H54 (cell line): Measurements from ENCODE around the gene NDUFS2.

Experiments
- DNase-seq: peaks from one replicate; pipeline ENCODE4 v3.0.0; 2011; ENCODE audit warnings: low spot score, mixed read lengths; ENCODE audit not compliant: insufficient read length
- FAIRE-seq: peaks from 3 replicates; lab custom pipeline; 2011; peaks lifted over from hg19 to GRCh38; lab: Jason Lieb, UNC
- POLR2A ChIP-seq: IDR thresholded peaks from 2 replicates; pipeline ENCODE4 v1.6.1; 2011; ENCODE audit warnings: low read depth, mild to moderate bottlenecking, low read length

The NDUFS2 gene

DNA sequence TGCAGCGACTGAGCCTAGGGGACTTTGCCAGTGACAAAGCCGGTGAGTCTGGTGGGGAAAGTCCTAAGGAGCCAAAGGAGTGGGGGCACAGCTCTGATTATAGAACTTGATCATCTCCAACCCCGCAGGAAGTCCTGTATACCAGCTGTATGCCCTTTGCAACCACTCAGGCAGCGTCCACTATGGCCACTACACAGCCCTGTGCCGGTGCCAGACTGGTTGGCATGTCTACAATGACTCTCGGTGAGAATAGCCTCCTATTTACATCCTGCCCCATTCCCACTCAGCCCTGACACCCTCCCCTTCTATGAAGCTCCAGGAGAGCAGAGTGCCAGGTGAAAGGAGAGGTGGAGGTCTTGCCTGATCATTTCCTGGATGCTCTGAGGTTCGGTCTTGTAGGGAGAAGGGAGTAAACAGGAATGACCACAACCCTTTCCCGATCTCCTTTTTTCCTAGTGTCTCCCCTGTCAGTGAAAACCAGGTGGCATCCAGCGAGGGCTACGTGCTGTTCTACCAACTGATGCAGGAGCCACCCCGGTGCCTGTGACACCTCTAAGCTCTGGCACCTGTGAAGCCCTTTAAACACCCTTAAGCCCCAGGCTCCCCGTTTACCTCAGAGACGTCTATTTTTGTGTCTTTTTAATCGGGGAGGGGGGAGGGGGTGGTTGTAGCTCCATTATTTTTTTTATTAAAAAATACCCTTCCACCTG is 37.1 kb upstream of the NDUFS2 start:
- DNase-seq (no peak), FAIRE-seq (no peak)
- TF ChIP-seq POLR2A: no peak

DNA sequence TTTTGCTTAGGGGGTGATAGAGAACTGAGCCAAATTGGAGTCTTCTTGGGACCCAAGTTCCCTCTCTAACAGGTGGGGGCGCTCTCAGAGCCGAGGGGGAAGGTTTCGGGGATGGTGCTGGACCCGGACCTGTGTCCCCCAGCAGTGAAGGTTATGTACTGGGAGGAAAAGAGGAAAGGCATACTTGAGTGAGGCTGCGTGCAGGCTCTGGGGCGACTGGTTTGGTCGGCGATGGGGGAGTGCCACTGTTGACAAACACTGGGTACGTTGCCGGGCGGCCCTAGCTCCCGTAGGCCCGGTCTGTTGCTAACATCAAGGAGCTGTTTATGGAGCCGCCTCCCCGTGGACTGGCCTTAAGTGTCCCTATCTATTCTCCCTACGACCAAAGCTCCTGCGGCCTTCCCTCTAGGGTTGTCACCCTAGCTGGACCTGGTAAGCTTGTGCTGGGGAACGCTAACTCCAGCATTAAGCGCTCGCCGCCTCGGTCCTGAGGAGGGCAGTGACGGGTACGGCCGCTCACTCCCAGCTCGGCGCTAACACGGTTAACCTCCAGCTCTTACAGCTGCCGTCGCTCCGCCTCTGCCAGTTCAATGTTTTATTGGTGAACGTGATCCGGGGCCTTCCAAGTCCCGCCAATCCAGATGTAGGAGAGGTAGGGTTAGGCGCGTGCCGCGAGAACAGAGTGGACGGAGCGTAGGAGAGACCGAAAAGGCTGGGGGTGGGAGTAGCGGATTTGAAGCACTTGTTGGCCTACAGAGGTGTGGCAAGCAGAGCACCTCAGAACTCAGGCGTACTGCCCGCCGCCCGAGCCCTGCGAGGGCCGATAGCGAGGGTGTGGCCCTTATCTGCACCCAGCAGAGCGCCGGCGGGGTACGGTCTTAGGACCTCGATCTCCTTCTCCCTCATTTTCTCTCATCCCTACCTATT is 36.2 kb upstream of the NDUFS2 start, which contains the start of gene PPOX:
PPOX (plus strand) TSS at position 685 of the 927 bp plus-strand sequence. CDS start 422 bp downstream, outside the sequence.
- FAIRE-seq: no peak
- peak; percentile 75 for TF ChIP-seq POLR2A
- DNase-seq: peak; percentile 89

DNA sequence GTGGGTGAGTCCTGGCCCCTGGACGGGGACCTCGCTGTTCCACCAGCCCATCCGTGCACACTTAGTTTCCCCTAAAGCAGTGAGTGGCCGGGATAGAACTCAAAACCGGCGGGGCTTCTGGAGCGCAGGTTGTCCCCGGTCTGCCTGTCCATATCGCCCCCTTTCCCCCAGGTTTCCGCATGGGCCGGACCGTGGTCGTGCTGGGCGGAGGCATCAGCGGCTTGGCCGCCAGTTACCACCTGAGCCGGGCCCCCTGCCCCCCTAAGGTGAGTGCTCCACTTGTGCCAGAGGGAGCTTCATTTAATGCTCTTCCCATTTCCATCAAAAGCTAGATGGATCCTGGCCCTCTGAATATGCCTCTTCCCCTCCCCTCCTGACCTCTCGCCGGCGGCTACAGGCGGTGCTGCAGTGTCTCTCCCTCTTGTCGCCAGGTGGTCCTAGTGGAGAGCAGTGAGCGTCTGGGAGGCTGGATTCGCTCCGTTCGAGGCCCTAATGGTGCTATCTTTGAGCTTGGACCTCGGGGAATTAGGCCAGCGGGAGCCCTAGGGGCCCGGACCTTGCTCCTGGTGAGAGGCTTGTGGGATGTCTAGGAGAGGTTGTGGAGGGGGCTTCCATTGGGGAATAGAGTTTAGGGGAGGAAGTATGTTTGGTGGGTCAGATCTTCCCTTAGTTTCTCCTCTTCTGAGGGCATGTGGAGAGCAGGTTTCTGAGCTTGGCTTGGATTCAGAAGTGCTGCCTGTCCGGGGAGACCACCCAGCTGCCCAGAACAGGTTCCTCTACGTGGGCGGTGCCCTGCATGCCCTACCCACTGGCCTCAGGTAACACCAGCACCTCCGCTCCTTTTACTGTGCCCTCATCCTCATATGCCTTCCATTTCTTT is 35.3 kb upstream of the NDUFS2 start:
- DNase-seq: no peak
- no peak for TF ChIP-seq POLR2A
- FAIRE-seq: no peak

DNA sequence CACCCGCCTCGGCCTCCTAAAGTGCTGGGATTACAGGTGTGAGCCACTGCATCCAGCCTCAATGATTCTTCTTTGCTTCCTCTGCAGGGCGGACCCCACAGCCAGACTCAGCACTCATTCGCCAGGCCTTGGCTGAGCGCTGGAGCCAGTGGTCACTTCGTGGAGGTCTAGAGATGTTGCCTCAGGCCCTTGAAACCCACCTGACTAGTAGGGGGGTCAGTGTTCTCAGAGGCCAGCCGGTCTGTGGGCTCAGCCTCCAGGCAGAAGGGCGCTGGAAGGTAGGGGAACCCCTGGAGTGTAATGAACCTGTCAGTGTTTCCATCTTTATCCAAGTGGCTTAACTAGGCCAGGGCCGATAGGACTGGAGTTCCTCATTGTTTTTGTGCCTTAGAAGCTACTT is 33.3 kb upstream of the NDUFS2 start:
- no peak for TF ChIP-seq POLR2A
- FAIRE-seq (no peak), DNase-seq (no peak)

DNA sequence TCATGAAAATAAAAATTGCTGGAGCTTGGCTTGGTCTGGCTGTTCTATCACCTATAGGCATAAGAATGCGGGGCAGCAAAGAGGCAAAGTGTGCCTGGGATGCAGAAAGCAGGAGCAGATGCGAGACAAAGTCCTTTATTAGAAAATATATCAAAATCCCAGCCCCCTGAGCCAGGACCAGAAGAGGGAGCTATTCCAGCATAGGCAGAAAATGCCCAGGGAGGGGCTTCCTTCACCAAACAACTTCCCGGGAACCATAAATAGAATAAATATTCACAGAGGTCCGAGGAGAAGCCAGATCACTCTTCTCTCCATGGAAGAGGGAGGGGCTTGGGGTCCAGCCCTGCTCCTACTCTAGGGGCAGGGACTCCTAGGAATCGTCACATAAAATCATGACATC is 31.0 kb upstream of the NDUFS2 start:
- DNase-seq (no peak), FAIRE-seq (no peak)
- TF ChIP-seq POLR2A: no peak

DNA sequence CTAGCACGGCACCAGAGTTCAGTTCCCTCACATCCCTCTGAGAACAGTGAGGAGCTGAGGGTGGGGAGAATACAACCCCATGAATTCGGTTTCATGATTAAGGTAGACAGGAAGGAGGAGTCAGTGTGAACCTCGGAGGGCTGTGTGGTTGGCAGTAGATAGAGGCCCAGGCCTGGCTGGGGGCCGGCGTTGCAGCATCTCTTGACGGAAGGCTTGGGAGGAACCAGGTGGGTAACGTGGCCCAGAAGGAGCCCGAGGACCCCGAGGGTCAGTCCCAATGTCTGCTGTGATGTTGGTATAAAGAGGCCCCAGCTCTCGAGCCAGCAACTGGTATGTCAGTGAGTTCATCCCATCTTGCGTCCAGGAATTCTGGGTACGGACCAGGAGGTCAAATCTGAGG is 30.5 kb upstream of the NDUFS2 start:
- TF ChIP-seq POLR2A: no peak
- no peak for FAIRE-seq

DNA sequence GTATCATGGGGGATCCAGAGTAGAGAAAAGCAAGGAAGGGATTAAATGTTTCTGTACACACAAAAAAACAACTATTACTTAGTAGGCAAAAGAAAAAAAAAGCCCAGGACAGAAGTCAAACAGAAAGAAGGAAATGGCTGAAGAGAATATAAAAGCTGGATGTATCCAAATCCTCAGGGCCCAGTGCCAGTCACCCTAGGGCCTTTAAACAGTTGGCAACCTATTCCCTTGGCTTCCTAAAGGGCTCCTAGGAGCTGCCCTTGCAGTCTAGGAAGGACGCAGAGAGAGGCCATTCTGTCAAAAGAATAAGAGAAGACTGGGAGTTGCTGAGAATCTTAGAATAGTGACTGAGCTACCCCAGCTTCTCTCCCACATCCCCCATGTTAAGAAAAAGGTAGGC is 29.8 kb upstream of the NDUFS2 start:
- no peak for DNase-seq
- no peak for FAIRE-seq
- no peak for TF ChIP-seq POLR2A

More for the DNA sequence above, 30.5 kb upstream of the NDUFS2 start:
- DNase-seq: no peak

DNA sequence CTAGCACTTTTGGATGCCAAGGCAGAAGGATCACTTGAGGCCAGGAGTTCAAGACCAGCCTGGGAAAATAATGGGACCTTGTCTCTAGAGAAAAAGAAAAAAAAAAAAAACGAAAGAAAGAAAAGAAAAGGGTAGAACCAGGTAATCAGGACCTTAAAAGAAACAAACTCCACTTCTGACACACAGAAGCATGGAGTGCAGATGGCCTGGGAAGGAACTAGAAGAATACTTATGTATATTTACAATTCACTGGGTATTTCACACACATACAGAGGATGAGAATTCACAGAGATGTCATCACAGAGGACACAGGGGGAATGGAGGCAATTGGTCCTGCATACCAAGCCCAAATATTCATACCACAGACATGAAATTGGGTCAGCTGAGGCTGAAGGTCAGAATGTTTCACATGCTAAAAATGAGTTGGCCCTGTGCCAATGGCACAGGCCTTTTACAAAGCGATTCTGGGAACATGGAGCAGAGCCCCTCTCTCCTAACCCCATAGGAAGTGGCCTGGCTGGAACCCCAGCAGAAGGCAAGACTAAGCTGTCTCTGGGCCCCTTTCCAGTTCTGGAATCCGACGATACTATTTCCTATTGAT is 29.3 kb upstream of the NDUFS2 start:
- TF ChIP-seq POLR2A: no peak
- FAIRE-seq (no peak), DNase-seq (no peak)

DNA sequence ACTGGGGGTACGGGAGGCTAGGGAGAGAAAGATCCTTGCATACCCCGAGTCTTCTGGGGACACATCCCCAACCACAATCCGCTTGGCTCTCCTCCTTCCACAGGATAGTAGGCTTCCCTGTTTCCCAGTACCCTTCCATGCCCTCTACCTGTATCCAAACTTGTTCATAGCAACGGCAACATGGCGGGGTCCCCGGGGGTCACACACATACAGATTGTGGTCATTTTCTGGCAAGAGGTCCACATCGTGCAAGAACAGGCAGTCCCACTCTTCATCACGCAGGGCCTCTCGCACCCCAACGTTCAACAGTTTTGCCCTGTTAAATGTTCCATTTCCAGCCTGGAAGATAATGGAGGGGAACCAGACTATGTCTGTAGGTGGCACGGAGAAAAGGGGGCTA is 28.5 kb upstream of the NDUFS2 start:
- FAIRE-seq: no peak
- DNase-seq: no peak
- no peak for TF ChIP-seq POLR2A

DNA sequence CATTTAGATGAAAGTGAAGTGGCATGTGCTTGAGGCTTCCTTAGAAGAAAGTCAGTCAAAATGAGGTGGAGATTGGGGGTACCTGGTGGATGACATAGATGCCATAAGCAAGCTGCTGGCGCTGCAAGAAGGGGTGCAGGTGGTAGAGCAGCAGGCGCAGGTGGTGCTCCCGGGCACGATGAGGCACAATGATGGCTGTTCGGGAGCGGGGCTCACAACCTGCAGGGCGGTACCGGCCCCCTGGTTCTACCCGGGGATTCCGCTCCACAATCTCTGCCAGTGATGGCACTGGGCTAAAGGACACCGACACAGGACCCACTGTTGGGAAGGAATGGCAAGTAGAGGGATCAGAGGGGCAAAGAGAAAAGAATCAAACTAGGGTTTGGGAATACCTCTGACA is 27.3 kb upstream of the NDUFS2 start:
- TF ChIP-seq POLR2A: no peak
- DNase-seq (no peak), FAIRE-seq (no peak)

DNA sequence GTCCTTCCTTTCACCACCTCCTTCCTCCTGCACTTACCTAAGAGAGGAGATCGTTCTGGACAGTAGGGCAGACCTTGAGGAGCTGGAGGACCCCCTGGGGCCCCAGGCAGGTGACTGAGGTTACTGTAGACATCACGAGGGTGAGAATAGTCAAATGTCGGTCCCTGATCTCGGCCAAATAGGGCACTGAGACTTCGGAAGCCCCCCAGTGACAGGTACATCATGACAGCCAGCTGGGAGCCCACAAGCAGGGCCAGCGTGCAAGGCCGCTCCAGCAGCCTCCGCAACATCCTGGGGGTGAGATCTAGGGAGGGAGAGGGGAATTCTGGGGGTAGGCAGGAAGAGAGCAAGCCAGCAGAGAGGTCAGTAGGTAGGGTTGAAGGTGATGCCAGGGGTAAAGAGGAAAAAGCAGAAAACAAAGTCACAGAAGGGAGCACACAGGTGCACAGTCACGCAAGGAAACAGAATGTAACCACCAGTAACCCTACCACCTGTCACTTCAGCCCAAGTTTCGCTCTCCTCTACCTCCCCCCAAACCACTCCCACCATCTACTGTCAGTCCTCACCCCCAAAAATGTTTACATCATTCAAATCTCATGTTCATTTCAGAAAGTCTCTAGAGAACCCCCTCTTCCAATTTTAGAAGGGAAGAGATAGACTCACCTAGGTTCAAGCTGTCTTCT is 26.3 kb upstream of the NDUFS2 start:
- TF ChIP-seq POLR2A: no peak
- DNase-seq (no peak), FAIRE-seq (no peak)

DNA sequence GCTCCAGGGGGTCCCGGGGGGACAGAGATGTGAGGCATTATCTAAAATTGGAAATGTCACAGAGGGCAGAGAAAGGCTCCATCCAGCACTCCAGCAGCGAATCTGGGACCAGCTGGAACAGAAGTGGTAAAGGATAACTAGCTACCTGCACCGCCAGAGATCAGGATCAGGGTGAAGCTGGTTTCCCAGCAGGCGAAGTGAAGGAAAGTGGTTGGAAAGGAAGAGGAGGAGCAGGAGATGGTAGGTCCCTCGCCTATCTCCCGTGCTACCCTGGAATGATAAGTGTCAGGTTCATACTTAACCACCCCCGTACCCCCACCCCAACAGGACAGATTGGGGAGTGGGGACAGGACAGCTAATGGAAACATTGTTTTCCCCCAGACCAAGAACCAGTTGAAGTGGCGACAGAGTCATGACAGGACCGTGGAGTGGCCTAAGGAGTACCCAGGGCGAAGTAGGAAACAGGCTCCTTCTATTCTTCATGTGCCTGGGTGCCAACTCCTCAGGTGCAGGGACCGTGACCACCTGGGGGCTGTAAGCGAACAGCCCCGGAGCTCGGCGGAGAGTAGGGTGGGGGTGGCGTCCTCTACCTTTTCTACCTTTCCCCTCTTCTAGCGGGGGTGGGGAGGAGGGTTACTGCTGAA is 25.6 kb upstream of the NDUFS2 start:
- DNase-seq (no peak), FAIRE-seq (no peak)
- TF ChIP-seq POLR2A: no peak
